ENCODE data around the gene CARNS1. TPM values are rescaled to one million over a fixed set of nuclear protein-coding genes. Genes with fewer than 3 reads are reported as not detected.

Gene CARNS1
- total and polyA plus RNA-seq, 9 of the 15 experiments (the other 6 are each of a cell fraction or from before 2014, with no cell fraction given), result 0.01 to 0.18 (median 0.06) TPM; not detected in 3

DNA sequence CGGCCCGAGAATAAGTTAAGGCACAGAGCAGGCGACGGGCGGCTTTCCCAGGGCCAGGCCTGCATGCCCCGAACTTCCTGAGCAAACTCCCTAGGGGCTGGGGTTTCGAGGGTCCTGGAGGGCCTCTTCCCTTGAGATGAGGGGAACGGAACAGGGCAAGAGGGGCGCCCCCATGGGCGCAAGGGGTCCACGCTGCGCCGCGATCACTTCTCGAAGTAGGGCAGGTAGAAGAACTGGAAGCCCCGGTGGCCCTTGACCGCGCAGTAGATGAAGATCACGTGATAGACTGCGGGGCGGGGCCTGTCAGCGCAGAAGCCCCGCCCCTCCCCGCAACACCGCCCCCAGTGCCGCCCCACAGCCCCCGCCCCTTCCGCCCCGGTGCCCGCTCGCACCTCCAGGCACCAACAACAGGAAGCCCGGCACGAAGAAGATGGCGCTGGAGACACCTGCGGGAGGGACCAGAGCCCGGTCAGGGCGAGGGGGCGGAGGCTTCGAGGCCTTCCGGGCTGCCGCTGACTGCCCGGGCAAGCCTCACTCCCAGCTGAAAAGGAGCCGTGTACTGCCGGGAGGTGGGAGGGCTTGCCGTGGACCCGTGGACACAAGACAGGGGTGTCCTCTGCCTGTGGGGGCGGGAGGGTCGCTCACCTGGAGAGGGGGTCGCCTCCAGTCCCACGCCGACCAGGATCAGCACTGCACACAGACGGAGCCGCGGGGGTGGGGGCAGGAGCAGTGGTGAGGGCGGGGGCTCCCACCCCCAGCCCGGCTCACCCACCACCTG, 49.1 kb downstream of the CARNS1 start (continued):
- TF ChIP-seq SRSF9 (IDR thresholded peaks at IDR 0.05; ENCODE audit: borderline replicate concordance, low read depth, low read length) (no peak), TFE3 (CRISPR knock-in tag; IDR thresholded peaks at IDR 0.05) (peak; percentile 98), NFIX (CRISPR knock-in tag; IDR thresholded peaks at IDR 0.05; ENCODE audit: low read depth) (no peak), MYBL2 (IDR thresholded peaks at IDR 0.05; ENCODE audit: low read depth) (no peak), MYBL2 (CRISPR knock-in tag; IDR thresholded peaks at IDR 0.05; ENCODE audit: borderline replicate concordance) (no peak), HINFP (tag; conservative IDR thresholded peaks at IDR 0.05; ENCODE audit: low read depth) (no peak), EP400 (IDR thresholded peaks at IDR 0.05) (peak; percentile 40; the same call in 1 of the 2 replicates), SAP30 (IDR thresholded peaks at IDR 0.05; ENCODE audit: borderline replicate concordance, insufficient read depth, low read depth, low read length, poor library complexity, severe bottlenecking) (no peak), ZFP30 (CRISPR knock-in tag; IDR thresholded peaks at IDR 0.05; ENCODE audit: borderline replicate concordance) (no peak), DLX4 (CRISPR knock-in tag; IDR thresholded peaks at IDR 0.05) (0 out of 2 replicates have a peak, but pooled peaks have one; percentile 31), SMARCB1 (IDR thresholded peaks at IDR 0.05; ENCODE audit: insufficient read length, low read depth) (no peak), ZNF77 (CRISPR knock-in tag; IDR thresholded peaks at IDR 0.05) (no peak), SAFB2 (IDR thresholded peaks at IDR 0.05; ENCODE audit: borderline replicate concordance, low read depth, low read length, severe bottlenecking) (no peak), RBM14 (IDR thresholded peaks at IDR 0.05; ENCODE audit: borderline replicate concordance, insufficient read depth, low read depth, low read length) (no peak), MYC (IDR thresholded peaks at IDR 0.05; ENCODE audit: low read depth, low read length) (0 out of 2 replicates have a peak, but pooled peaks have one; percentile 7), MYC (CRISPR knock-in tag; IDR thresholded peaks at IDR 0.05; ENCODE audit: borderline replicate concordance, low read depth) (no peak), HNRNPUL1 (IDR thresholded peaks at IDR 0.05; ENCODE audit: low read length) (no peak), RBM22 (IDR thresholded peaks at IDR 0.05; ENCODE audit: low read depth, low read length, poor library complexity, severe bottlenecking) (no peak), POLR2A (conservative IDR thresholded peaks at IDR 0.05) (peak; percentile 78), SIRT6 (IDR thresholded peaks at IDR 0.05; ENCODE audit: low read depth, low read length) (no peak), NONO (IDR thresholded peaks at IDR 0.05; ENCODE audit: low read depth in 2 of 2, low read length in 1 of 2) (no peak), FOXP1 (CRISPR knock-in tag; IDR thresholded peaks at IDR 0.05) (no peak; the same call in 1 of the 2 replicates)
- TF ChIP-seq, protein P1, sequence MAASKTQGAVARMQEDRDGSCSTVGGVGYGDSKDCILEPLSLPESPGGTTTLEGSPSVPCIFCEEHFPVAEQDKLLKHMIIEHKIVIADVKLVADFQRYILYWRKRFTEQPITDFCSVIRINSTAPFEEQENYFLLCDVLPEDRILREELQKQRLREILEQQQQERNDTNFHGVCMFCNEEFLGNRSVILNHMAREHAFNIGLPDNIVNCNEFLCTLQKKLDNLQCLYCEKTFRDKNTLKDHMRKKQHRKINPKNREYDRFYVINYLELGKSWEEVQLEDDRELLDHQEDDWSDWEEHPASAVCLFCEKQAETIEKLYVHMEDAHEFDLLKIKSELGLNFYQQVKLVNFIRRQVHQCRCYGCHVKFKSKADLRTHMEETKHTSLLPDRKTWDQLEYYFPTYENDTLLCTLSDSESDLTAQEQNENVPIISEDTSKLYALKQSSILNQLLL (CRISPR knock-in tag; IDR thresholded peaks at IDR 0.05; ENCODE audit: borderline replicate concordance), result no peak

All from K562 (cell line).